Measurements from ENCODE around the gene ELP5.

ELP5 gene, protein sequence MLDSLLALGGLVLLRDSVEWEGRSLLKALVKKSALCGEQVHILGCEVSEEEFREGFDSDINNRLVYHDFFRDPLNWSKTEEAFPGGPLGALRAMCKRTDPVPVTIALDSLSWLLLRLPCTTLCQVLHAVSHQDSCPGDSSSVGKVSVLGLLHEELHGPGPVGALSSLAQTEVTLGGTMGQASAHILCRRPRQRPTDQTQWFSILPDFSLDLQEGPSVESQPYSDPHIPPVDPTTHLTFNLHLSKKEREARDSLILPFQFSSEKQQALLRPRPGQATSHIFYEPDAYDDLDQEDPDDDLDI

DNA sequence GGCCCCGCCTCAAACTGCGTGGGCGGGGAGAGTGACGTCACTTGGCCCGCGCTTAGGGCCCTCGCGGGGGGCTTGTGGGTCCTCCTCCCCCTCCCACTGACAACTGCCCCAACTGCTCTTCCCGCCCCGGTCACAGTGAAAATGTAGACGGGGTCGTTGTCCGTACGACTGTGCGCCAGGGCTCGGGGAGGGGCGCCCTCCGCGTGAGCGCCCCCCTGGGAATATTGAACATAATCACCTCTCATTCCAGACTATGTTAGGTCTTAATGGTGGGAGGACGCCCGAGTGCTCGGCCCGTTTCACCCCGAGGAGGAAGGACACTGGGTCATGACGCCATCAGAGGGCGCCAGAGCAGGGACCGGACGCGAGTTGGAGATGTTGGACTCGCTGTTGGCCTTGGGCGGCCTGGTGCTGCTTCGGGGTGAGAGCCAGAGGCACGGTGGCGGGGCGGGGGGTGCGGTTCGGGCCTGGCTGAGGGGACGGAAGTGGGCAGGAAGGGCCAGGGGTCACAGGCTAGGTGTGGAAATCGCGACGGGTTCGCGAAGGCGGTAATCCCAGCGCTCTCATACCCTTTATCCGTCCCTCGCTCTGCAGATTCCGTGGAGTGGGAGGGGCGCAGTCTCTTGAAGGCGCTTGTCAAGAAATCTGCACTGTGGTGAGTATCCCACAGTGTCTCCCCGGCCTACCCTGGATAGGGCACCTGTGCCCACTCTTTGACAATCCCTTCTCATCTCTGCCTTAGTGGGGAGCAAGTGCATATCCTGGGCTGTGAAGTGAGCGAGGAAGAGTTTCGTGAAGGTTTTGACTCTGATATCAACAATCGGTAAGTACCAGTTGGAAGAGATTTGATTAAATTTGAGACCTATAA lies at the start of gene ELP5:
ELP5 (plus strand) TSS at position 40 of the 868 bp plus-strand sequence; CDS start at position 376, 336 bp downstream.
- Histone ChIP-seq H3K79me2 (ENCODE audit: insufficient read depth, low read length) (peaks cover 67% of the 10 kb centered on the region), H3K4me3 (ENCODE audit: low read depth in 1 of 2, low read length in 2 of 2) (peak within 1 kb of the TSS; percentile 76 to 93), H4K20me1 (ENCODE audit: insufficient read depth, low read length) (peaks cover 31% of the 10 kb centered on the region), H2AFZ (ENCODE audit: low read depth, low read length) (peak within 1 kb of the TSS; percentile 86), H3K27me3 (ENCODE audit: insufficient read depth, low read length, poor library complexity) (no peaks in the 10 kb centered on the region), H3K4me2 (ENCODE audit: insufficient read depth, low read length) (peak within 1 kb of the TSS; percentile 79), H3K9ac (ENCODE audit: low read depth, low read length) (peak within 1 kb of the TSS; percentile 88), H3K9me3 (ENCODE audit: insufficient read depth, low read length, severe bottlenecking) (no peaks in the 10 kb centered on the region), H3K4me1 (ENCODE audit: insufficient read depth, low read length) (peaks cover 46% of the 10 kb centered on the region), H3K36me3 (ENCODE audit: insufficient read depth, low read length) (peaks cover 46% of the 10 kb centered on the region), H3K27ac (ENCODE audit: low read length) (peak within 1 kb of the TSS; percentile 97)
- ATAC-seq (ENCODE audit: insufficient read depth, low read depth) (peak; percentile 51), DNase-seq (peak; percentile 88)
- TF ChIP-seq EZH2 (IDR thresholded peaks at IDR 0.05; ENCODE audit: borderline replicate concordance, low read depth, low read length, severe bottlenecking), result no peak
- TF ChIP-seq, protein P1, sequence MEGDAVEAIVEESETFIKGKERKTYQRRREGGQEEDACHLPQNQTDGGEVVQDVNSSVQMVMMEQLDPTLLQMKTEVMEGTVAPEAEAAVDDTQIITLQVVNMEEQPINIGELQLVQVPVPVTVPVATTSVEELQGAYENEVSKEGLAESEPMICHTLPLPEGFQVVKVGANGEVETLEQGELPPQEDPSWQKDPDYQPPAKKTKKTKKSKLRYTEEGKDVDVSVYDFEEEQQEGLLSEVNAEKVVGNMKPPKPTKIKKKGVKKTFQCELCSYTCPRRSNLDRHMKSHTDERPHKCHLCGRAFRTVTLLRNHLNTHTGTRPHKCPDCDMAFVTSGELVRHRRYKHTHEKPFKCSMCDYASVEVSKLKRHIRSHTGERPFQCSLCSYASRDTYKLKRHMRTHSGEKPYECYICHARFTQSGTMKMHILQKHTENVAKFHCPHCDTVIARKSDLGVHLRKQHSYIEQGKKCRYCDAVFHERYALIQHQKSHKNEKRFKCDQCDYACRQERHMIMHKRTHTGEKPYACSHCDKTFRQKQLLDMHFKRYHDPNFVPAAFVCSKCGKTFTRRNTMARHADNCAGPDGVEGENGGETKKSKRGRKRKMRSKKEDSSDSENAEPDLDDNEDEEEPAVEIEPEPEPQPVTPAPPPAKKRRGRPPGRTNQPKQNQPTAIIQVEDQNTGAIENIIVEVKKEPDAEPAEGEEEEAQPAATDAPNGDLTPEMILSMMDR (IDR thresholded peaks at IDR 0.05; ENCODE audit: borderline replicate concordance, extremely low read depth, low read length, poor library complexity, severe bottlenecking), result peak; percentile 63

DNA sequence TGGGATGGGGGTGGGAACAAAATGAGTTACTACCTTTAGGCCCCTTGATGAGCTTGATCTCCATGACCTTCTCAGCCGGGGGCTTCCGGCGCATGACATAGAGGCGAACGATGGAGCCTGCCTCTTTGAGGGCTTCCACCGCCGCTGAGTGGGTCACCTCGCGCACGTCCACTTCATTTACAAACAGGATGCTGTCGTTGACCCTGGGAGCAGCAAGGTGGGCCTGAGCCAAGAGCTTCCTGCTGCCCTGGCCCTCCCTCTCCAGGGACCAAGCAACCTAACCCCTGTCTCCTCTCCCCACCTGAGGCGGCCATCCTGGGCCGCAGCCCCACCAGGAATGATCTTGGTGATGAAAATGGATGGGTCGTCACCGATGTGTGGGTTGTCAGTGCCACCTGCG lies 48.6 kb upstream of the ELP5 start:
- Histone ChIP-seq H3K36me3 (ENCODE audit: insufficient read depth, low read length) (peaks cover 15% of the 10 kb centered on the region), H3K9me3 (ENCODE audit: insufficient read depth, low read length, severe bottlenecking) (no peaks in the 10 kb centered on the region), H3K27me3 (ENCODE audit: insufficient read depth, low read length, poor library complexity) (no peaks in the 10 kb centered on the region), H3K4me3 (ENCODE audit: low read depth in 1 of 2, low read length in 2 of 2) (no peak overlapping the region), H3K79me2 (ENCODE audit: insufficient read depth, low read length) (no peaks in the 10 kb centered on the region), H3K4me2 (ENCODE audit: insufficient read depth, low read length) (no peak overlapping the region), H3K9ac (ENCODE audit: low read depth, low read length) (no peak overlapping the region), H4K20me1 (ENCODE audit: insufficient read depth, low read length) (no peaks in the 10 kb centered on the region), H2AFZ (ENCODE audit: low read depth, low read length) (no peak overlapping the region), H3K4me1 (ENCODE audit: insufficient read depth, low read length) (peaks cover 19% of the 10 kb centered on the region), H3K27ac (ENCODE audit: low read length) (no peak overlapping the region)
- DNase-seq, result no peak
- no peak for ATAC-seq (ENCODE audit: insufficient read depth, low read depth)
- no peak for TF ChIP-seq EZH2 (IDR thresholded peaks at IDR 0.05; ENCODE audit: borderline replicate concordance, low read depth, low read length, severe bottlenecking)
- TF ChIP-seq, protein P1 (IDR thresholded peaks at IDR 0.05; ENCODE audit: borderline replicate concordance, extremely low read depth, low read length, poor library complexity, severe bottlenecking), result no peak

DNA sequence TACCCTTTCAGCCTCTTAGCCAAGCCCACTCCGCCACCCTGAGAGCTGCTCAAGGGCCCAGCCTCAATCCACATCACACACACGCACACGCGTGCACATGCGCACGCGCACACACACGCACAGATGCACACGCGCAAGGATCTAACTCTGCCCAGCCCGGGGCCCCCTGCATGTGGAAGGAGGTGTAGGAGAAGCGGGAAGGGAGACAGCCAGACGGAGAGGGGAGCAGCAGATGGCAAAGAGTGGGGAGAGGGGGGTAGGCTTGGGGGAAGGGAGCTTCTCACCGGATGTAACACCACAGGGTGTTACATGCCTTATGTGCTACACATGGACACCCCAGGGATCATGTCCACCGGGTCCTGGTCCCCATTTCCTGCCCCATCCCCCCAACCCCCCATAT lies 47.7 kb upstream of the ELP5 start:
- DNase-seq (peak; percentile 29), ATAC-seq (ENCODE audit: insufficient read depth, low read depth) (peak; percentile 6; the same call in 2 of the 3 replicates)
- peaks cover 15% of the 10 kb centered on the region for H3K36me3 ChIP-seq (ENCODE audit: insufficient read depth, low read length)
- H3K27me3 ChIP-seq (ENCODE audit: insufficient read depth, low read length, poor library complexity), result no peaks in the 10 kb centered on the region
- 0 out of 2 replicates have a peak overlapping the region, but pooled peaks have one; percentile 42 for H3K27ac ChIP-seq (ENCODE audit: low read length)
- peak overlapping the region in 1 of 2 experiments; percentile 52; a peak in 2 of 4 replicates for H3K4me3 ChIP-seq (ENCODE audit: low read depth in 1 of 2, low read length in 2 of 2)
- H3K9me3 ChIP-seq (ENCODE audit: insufficient read depth, low read length, severe bottlenecking), result no peaks in the 10 kb centered on the region
- H3K9ac ChIP-seq (ENCODE audit: low read depth, low read length), result peak overlapping the region; percentile 25; the same call in 1 of the 2 replicates
- no peaks in the 10 kb centered on the region for H4K20me1 ChIP-seq (ENCODE audit: insufficient read depth, low read length)
- peak overlapping the region; percentile 65 for H3K4me2 ChIP-seq (ENCODE audit: insufficient read depth, low read length)
- H3K4me1 ChIP-seq (ENCODE audit: insufficient read depth, low read length), result peaks cover 19% of the 10 kb centered on the region
- peak overlapping the region; percentile 70; the same call in 1 of the 2 replicates for H2AFZ ChIP-seq (ENCODE audit: low read depth, low read length)
- no peak for TF ChIP-seq EZH2 (IDR thresholded peaks at IDR 0.05; ENCODE audit: borderline replicate concordance, low read depth, low read length, severe bottlenecking)
- TF ChIP-seq, protein P1 (IDR thresholded peaks at IDR 0.05; ENCODE audit: borderline replicate concordance, extremely low read depth, low read length, poor library complexity, severe bottlenecking), result no peak
- H3K79me2 ChIP-seq (ENCODE audit: insufficient read depth, low read length), result no peaks in the 10 kb centered on the region

All from DND-41 (cell line).